HG03108 (cell line): ENCODE data around the gene SAT1.

Experiments used
- ATAC-seq: cut with Tn5 transposase; IDR thresholded peaks from one replicate; pipeline ENCODE4 v1.9.1; 2021; ENCODE audit warnings: moderate library complexity; ENCODE audit not compliant: unreplicated experiment

The SAT1 gene

DNA sequence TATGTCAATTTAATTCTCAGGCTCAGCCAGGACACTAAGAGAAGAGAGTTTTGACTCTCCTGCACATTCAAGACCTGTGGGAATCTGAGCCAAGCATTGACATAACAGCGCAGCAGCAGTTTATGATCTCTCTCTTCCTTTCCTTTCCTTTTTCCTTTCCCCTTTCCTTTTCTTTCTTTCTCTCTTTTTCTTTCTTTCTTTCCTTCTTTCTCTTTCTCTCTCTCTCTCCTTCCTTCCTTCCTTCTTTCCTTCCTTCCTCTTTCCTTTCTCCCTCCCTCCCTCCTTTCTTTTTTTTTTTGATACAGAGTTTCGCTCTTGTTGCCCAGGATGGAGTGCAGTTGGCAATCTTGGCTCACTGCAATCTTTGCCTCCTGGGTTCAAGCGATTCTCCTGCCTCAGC lies 21.6 kb downstream of the SAT1 start:
- ATAC-seq: no peak

- ATAC-seq: no peak
Measured at GRCh38 chrX:23805389-23805788, 22.4 kb downstream of the SAT1 start.

- no peak for ATAC-seq
Measured at GRCh38 chrX:23810279-23810678, 27.3 kb downstream of the SAT1 start.

DNA sequence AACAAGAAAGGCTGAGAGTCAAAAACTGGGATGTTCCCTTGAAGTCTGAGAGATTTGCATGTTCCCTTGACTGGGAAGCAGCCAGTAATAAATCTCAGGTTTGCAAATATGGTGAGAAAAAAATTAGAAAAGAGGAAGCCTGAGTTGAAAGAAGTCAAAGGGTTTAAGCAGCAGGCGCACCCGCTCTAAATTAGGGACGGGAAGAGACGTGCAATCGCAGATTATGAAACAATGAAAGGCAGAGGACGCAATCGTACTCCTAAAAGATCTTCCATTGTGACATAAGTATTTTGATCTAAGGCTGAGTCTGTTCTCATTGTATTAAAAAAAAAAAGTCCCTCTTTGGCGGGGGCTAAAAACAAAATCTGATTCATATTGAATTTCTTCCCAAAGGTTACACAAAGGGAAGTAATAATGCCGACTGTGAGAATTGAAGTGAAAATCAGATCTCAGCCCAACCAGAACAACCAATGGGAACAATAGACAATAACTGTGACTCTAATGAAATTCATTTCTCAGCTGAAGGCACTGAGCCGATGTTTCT lies 28.2 kb downstream of the SAT1 start:
- no peak for ATAC-seq

GRCh38 chrX:23811656-23812055 lies 28.7 kb downstream of the SAT1 start:
- ATAC-seq: no peak

GRCh38 chrX:23813808-23814207 lies 30.8 kb downstream of the SAT1 start:
- ATAC-seq: no peak

- ATAC-seq: no peak
Measured at GRCh38 chrX:23815376-23815775, 32.4 kb downstream of the SAT1 start.

DNA sequence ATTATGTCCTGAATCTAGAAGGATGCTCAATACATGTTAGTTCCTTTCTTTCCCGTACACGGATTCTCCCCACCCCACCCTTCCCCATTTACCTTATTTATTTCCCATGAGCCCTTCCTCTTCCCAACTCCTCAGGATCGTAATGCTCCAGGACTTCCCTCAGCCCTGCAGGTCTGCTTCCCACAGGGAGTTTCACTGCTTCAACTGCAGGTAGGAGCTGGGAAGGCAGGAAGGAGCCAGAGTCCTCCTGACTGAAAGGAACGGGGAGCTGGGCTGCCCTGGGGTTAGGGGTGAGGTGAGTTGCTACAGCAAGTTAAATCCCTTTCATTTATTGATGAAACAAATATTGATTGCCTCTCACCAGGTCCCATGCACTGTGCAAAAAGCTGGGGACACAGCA lies 33.2 kb downstream of the SAT1 start:
- ATAC-seq: no peak

GRCh38 chrX:23817979-23818336 lies 35.0 kb downstream of the SAT1 start:
- no peak for ATAC-seq

DNA sequence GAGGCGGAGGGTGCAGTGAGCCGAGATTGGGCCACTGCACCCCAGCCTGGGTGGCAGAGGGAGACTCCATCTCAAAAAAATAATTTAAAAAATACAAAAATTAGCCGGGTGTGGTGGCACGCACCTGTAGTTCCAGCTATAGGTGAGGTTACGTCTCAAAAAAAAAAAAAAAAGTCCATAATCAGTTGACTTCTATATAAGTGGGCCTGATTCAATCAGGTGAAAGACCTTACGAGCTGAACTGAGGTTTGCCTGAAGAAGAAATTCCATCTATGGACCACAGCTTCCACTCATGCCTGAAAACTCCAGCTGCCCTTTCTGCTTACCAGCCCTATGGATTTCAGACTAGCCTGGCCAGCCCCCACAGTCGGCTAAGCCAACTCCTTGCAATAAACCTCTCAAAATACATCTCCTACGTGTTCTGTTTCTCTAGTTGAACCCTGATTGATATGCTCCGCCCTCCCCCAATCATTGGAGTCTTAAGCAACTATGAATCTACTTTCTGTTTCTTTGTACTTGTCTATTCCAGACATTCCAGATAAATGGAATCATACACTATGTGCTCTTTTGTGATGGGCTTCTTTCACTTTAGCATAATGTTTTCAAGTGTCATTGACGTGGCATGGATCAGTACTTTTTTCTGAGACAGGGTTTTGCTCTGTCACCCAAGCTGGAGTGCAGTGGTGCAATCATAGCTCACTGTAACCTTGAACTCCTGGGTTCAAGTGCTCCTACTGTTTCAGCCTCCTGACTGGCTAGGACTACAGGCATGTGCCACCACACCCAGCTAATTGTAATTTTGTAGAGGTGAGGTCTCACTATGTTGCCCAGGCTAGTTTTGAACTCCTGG lies 36.6 kb downstream of the SAT1 start:
- no peak for ATAC-seq

- ATAC-seq: no peak
Measured at GRCh38 chrX:23820235-23820782, 37.3 kb downstream of the SAT1 start.

DNA sequence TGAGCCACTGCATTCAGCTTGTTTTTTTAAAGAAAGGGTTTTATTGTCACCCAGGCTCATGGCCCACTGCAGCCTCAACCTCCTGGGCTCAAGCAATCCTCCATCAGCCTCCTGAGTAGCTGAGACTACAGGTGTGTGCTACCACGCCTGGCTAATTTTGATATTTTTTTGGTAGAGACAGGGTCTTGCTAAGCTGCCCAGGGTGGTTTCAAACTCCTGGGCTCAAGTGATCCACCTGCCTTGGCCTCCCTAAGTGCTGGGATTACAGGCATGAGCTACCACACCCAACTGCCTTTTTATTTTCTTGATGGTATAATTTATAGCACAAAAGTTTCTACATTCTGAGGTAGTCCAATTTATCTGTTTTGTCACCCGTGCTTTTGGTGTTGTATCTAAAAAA lies 38.9 kb downstream of the SAT1 start:
- ATAC-seq: no peak

DNA sequence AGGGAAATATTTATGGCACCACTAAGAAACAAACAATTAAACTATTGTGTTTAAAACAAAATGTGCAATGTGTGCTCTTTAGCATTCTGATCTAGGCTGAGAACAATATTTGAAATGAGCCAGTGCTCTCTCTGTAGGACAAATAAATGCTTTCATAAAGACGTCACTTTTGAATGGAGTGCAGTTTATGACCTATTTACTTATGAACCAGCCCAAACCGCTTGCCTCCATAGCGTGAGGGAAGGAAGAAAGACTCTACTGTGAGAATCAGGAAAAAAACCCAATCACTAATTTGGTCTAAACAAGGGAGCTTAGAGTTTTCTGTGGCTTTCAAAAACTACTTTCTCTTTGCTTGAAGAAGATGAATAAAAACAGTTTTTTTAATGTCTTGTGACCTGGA lies 39.4 kb downstream of the SAT1 start:
- no peak for ATAC-seq

DNA sequence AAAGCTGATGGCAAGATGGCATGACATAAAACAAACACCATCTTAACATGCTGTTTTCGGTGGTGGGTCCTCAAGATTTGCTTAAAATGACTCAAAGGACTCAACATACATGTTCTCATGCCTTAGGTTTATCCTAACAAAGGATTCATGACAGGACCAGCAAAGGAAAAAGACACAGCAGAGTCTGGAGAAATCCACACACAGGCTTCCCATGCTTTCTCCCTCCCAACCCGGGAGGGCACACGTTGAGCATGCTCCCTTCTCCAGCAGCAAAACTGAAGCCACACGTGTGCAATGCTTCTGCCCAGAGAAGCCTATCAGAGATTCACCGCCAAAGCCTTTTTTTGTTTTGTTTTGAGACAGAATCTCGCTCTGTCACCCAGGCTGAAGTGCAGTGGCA lies 39.9 kb downstream of the SAT1 start:
- no peak for ATAC-seq

GRCh38 chrX:23825675-23826074 lies 42.7 kb downstream of the SAT1 start:
- no peak for ATAC-seq

GRCh38 chrX:23826216-23826615 lies 43.2 kb downstream of the SAT1 start:
- no peak for ATAC-seq

GRCh38 chrX:23826653-23827052 lies 43.7 kb downstream of the SAT1 start:
- no peak for ATAC-seq

- ATAC-seq: no peak
Measured at GRCh38 chrX:23828881-23829280, 45.9 kb downstream of the SAT1 start.

GRCh38 chrX:23832721-23833120 lies 49.7 kb downstream of the SAT1 start:
- ATAC-seq: no peak
